DLD1 (cell line): ENCODE measurements around the gene CACHD1.

Experiments used
- in situ Hi-C: cut with HindIII; loops from 2 replicates; pipeline ENCODE4 v1.10.0; 2017; ENCODE audit warnings: low sequenced_read_pairs

CACHD1 gene

DNA sequence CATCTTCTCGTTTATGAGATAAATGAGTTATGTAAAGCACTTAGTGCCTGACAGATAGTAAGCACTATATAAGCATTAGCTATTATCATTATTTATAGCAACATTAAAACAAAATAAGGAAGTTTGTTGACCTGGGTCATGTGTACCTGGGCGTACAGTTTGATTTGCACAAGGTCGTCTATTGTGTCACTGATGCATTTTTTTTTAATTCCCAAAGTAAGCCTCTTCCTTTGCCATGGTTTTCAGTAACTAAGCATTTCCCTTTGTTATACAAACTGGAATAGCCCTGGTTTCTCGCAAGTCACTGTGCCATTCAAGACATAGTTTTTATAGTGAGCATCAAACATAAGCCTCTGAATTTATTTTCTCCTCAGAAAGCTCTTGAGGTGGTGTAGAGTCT, 72.2 kb downstream of the CACHD1 start:
- in situ Hi-C loops: no loop called here

DNA sequence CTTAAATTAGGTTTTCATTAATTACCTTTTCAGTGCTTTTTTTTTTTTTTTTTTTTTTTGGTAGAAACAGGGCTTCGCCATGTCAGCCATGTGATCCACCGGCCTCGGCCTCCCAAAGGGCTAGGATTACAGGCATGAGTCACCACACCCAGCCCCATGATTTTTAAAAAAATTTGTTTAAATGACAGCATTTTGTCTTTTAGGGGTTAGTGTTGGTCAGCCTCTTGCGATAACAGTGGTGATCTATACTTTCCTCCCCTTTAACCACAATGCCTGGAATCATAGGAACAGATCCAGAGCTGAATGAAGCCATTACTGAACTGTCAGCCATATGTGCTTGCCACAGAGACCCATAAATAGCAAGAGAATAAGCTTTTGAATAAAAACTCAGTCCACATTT, 73.9 kb downstream of the CACHD1 start:
- in situ Hi-C loops: no loop called here

DNA sequence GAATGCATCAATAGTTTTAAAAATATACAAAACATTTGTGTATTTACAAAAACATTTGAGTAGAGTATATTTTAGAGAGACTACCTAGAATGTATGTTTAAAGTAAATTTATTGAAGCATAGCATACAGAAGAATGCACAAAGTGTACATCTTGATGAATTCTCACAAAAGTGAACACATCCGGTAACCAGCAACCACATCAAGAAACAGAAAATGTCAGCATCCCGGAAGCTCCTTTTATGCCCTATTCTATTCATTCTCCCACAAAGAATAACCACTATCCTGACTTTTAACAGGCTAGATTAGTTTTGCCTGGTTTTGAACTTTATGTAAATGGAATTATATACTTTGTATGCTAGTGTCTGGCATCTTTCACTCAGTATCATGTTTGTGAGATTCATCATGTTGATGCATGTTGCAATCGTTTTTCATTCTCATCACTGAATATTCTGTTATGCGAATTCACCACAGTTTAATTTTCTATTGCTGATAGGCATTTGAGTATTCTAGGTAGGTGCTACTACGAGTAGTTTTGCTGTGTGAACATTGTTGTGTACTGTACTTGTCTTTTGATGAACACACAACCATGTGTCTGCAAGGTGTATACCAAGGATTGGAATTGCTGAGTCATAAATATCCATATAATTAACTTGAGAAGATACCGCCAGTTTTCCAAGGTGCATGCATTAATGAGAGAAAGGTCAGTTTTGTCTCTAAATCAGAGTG, 75.4 kb downstream of the CACHD1 start:
- in situ Hi-C loops: no loop called here

DNA sequence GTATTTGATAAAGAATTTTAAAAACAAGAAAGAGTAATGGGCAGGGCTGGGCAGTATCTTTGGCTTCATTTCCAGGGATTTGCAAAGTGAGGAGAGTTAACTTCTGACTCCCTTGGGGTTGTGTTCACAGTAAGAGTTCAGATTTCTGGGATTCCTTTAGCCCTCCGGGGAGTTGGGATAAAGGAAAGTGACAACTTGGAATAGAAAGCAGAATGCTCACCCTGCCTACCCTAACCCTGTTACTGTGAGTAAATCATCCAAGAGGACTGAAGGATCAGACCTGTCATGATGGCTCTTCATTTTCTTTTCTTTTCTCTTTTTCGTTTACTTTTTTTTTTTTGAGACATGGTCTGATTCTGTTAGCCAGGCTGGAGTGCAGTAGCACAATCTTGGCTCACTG, 76.1 kb downstream of the CACHD1 start:
- in situ Hi-C loops: no loop called here

DNA sequence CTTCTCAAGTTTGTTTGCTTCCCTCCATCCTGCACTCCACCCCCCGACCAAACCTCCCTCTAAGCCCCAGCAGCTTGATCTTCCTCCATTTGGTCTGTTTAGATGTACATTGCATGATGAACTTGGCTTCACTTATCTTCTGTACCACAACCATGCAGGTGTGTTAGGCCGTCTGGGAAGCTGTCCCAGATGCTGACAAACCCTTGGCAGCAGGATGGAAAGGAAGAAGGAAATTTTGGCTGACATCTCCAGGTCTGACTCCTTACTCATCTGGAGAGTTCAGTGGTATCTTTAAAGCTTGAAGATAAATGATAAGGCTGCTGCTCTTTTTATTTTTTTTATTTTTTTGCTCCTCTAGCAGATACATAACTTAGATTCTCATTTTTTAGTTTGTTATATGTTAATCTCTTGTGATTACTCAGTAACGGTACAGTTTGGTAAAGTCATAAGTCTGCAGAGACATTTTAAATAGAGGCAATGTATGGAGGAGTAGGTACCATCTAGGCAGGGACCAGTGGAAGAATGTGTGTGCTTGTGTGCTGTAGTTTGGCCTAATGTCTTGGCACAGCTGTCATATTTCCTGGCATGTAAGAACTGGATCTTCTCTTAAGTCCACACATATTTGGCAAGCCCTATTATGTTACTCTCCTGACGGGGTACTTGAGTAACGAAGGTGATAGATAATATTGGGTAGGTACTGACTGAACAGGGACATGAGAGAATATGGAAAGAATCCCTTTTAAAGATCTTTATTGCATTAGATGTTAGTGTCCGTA, 79.7 kb downstream of the CACHD1 start:
- in situ Hi-C loops: no loop called here

DNA sequence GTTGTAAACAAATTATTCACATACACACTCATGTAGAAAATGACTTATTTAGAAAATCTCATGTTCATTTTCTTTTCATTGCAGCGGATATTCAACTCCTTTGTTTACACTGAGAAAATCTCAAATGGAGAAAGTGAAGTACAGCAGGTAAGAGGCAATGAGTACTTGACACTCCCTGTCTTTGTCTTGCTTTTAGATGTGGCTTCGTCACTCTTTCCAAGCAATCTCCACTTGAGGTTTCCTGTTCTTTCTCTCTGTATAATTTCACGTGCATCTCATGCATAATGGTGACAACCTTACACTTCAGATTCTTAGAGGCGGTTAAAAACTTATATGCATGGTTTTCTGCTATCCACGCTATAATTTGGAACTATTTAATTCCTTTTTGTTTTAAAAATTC, 80.6 kb downstream of the CACHD1 start:
- in situ Hi-C loops: no loop called here

DNA sequence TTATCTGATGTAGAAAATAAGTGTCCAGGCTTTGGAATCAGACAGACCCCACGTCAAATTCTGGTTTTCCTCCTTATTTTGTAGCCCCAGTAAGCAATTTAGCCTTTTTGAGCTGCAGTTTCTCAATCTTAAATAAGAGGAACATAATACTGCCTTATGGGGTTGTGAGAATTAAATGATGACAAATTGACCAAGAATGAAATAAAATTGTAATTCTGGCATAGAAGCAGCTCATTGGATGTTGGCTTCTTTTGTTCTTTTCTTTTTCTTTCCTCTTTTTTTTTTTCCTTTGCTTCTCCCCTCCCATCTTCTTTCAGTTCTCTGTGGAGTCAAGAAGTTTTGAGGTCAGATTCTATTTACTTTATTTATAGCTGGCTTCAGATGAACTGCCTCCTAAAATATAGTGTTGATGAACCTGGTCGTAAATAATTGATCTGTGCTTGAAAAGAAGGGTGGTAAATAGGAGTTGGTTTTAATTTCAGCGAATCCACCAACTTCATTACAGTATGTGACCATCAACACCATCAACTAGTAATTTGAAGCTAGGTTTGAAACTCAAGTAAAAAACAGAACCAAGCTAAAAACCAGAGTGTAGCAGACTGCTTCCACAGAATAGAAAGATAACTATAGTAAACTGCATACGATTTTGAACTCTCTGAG, 81.1 kb downstream of the CACHD1 start:
- in situ Hi-C loops: no loop called here

DNA sequence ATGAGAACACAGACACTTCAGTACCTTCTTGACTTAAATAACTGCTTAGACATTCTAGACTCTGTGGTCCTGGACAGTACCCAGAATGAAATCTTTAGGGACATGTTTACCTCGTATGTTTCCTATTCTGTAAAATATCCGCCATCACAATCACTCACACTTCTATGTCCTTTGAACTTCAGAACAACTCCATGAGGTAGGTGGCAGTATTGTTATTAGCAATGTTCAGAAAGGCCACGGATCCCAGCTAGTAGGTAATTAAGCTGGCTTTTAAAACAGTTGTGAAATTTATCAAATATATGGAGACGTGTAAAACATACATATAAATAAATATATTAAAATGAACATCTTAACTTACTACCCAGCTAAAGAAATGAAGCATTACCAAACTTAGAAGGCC, 83.4 kb downstream of the CACHD1 start:
- in situ Hi-C loops: no loop called here

DNA sequence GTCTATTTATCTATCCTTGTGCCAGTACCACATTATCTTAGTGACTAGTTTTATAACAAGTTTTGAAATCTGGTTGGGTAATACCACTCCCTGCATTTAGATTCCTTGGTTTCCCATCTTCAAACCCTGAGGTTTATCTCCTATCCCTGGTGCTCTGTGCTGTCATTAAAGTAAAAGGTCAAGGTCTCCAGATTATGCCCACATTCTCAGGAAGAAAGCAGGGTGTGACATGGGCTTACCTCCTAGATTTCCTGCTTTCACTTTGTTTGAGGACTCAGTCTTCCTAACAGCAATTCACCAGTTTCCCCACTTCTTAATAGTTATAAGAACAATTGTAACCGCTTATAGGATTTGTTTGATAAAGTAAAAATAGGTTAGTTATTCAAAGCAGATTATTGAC, 86.0 kb downstream of the CACHD1 start:
- in situ Hi-C loops: no loop called here

DNA sequence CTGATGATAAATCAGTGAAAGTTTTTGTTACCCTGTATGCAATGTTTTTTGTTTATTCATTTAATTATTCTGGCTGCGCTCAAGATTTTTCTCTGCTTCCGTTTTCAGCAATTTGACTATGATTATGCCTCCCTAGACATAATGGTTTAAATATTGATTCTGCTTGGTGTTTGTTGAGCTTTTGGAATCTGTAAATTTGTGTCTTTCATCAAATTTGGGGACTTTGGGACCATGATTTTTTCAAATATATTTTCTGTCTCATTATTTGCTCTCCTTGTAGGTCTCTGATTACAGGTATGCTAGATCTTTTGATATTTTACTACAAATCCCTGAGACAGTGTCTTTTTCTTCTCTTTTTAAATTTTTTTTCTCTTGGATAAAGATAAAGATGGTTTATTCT, 92.1 kb downstream of the CACHD1 start:
- in situ Hi-C loops: no loop called here

DNA sequence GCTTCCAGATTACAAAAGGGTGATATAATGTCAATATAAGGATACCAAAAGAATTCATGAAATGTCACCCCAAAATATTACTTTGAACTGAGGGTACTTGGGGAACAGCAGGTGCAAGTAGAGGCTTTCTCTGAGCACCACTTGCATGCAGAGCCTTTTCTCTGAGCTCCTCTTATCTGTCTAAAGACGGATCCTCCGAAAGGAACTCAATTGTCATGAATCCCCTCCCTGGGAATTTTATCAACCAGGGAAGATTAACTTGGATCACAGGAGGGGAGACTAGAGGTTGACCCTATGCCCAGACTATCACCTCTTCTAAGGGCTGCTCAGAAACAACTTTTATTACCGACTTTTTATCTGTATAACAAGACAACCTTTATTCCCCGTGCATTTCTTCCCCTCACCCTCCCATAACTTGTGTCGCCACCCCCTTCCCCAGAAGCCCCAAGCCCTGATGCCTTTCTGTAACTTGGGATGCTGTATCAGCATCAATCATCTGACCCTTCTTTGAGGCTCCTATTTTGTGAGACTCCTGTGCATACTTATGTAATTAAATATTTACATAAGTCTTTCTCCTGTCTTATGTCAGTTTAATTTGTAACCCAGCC, 94.1 kb downstream of the CACHD1 start:
- in situ Hi-C loops: no loop called here

DNA sequence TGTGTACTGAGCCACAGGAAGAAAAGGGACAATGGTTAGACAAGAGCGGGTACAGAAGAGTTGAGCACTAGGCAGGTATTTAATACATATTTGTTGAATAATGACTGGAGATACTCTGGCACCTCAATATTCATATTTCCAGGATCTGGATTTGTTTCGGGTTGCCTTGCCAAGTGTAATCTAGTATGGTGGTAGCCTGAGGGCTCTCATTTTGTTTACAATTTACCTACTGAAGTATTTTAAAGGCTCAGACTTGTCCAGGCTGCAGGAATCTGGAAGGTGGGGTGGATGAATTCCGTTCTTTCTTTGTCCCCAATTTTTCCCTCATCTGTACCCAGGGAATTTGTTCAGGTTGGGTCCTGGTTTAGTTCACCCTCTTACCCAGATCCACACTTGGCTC, 95.0 kb downstream of the CACHD1 start:
- in situ Hi-C loops: no loop called here

DNA sequence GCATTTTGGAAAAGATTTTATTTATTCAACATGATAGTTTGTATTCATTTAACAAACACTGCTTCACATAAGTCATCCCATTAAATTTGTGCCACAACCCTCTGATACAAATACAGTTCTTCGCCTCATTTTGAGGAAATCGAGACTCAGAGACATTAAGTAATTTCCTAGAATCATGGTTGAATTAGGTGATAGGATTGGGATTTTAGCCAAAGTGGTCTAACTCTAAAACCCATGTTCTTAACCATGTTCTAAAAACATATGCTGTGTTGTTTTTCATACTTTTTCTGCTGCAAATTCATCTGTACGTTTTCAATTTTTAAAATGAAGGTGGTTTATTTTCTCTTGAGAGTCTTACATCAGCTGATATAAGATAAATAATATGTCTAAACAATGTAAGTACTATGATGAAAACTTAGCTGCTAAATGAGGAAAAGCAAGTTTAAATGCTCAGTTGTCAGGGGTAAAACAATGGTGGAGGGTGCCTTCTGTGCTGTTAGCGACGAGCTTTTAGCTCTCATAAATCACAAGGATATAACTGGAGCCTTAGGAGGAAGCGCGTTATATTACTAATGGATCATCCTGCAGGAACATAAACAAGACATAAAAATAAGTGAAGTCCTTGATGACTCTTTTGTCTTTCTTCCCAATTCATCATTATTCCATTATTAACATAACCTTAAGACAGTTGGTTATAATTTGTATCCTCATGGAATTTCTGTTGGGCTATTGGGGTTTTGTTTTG, 97.7 kb downstream of the CACHD1 start:
- in situ Hi-C loops: no loop called here

DNA sequence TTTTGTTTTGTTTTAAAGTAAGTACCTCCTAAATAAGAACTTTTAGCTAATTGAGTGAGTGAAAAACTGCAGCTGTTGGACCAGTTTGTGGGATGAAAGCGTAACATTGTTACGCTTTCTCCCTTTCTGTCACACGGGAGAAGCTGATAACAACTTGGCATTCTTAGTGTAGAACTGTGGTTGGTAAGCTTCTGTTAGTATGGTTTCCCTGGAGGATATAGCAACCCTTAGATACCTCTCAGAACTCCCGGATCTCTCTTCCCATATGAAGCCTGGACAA, 98.2 kb downstream of the CACHD1 start:
- in situ Hi-C loops: no loop called here

DNA sequence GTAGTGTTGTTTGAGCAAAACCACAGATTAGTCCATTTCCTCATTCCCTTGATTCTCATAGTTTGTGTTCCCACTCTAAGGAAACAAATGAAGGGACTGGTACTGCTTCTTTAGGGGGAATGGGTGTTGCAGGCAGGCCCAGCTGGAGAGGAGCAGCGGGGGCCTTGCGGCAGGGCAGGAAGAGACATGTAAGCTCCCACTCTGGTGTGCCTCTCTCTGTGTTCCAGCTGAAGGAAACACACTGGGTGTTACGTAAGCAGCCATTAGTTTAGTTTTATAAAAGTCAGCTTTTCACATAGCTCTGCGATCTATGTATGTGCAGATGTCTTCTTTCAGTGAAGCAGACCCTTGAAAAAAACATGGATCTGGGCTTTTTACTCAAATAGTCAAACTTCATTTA, 99.5 kb downstream of the CACHD1 start:
- in situ Hi-C loops: no loop called here

DNA sequence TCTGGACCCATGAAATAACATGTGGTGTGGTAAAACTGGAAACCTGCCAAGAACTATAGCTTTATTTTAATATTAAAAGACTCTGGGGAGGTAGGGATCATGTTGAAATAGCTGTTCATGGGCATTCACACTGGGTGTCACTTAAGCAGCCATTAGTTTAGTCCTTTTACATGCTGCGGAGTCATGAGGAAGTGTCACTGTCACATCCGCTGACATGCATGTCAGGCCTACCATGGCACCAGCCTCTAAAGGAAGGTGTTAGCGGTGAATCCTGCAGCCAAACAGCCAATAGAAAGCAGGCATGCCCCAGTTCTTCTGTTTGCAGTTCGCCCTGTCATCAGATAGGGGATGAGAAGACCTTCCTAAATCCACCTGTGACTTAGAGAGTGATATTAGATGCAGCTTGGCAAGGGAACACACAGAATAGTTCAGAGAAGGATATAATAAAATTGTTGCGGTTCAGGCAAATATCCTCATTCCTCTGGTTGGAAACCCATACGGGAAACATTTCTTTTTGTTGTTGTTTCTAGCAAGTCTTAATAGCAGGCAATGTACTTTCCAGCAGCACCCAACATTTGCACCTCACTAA, 100.4 kb downstream of the CACHD1 start:
- in situ Hi-C loops: no loop called here

DNA sequence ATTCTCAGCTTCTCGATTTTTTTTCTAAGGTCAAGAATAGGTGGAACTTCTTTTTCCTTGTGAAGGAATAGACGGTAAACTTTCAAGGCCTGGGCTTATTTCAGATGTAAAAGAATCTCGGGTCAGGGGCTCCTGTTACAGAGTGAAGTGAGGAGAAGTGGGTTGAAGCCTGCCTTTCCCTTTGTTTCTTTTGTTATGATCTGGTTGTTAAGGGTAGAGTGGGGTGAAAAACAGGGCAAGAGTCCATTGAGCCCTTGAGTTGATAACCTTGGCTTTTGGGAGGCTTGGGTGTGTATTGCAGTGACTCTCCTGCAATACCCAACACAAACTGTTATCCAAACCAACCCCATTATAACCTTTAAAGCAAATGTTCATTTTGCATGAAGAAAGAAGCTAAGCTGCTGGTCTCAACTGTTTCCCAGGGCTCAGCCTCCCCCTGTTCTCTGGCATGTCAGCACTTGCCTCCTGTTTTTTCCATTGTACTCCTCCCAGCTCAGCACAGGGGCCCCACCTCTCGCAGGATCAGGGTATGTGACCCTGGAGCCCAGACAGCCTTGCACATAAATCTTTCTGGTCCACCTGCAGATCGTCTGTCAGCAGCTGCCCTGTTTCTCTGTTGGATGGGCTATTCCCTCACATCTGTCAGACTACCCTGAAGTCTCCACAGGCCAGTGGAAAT, 102.4 kb downstream of the CACHD1 start:
- in situ Hi-C loops: no loop called here

DNA sequence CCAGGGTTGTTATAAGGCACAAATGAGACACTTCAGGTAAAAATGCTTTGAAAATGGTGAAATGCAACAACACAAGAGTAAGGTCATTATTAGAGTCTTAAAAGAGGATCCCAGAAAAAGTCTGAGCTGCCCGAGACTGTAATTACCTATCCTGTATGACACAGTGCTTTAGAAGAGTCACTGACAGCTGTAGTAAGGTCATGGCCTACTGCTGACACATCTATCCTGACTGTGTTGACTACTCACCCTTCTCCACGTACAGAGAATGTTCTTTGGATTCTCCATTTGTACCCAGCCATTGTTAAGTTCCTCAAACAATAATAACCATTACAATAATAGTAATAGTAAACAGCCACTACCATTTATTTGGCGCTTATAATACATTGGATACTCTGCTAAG, 104.4 kb downstream of the CACHD1 start:
- in situ Hi-C loops: no loop called here

DNA sequence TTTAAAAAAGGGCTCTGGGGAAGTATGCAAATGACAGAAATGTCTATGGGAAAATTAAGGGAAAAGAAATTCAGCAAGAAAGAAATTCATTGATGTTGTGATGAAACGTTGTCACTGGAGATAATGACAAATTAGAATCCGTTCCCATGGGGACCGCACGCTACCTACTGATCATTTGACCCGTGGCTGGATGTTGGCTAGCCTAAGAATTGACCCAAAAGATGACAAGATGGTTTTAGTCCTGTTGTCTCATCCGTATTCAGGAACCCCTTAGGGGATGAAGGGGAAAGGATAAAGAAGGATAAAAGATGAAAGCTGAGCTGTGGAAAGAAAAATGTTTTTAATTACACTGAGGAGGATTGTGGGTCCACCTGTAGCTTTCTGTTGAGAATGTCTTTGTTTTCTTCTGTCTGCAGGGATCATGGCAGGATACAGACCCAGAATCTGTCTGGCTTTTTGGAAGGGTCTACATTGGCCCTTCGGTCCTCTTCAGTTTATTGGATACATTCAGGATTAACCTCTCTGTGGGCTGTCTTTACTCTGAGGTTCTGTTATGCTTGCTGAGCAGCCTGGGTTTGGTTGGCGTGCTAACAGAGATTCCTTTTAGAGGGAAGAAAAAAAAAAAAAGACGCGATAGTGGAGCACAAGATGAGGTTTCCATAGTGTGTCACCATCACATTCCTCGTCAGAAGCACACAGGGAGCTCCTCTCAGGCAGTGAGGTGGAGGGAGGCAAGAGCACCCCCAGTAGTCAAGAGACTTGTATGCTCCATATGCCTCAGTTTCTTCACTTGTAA, 106.2 kb downstream of the CACHD1 start:
- in situ Hi-C loops: no loop called here
